ENCODE measurements around the gene TAF1A. TPM values are rescaled to one million over a fixed set of nuclear protein-coding genes. Genes with fewer than 3 reads are reported as not detected.
"Not testable (repeated sequence)": the region's sequence is repeated elsewhere in the genome, so short reads cannot be mapped to it uniquely, and the experiment has no call there.

Gene TAF1A
- polyA plus RNA-seq, 1 experiment = 7.3 TPM

- H3K27ac ChIP-seq (ENCODE audit: low read depth, low read length) = no peak overlapping the region
- no peak overlapping the region for H3K4me3 ChIP-seq (ENCODE audit: low read depth, low read length)
- DNase-seq (ENCODE audit: low read depth, low spot score) = peak; percentile 78
- ChIA-PET POLR2A (interaction anchor here (0.5 to 1.1 kb wide), 3 partner anchors 28 to 152 kb away, joined by 3 to 4 read pairs (median 3); no protein-coding TSS in a partner anchor), CTCF (interaction anchor here (0.9 to 1.2 kb wide), 2 partner anchors 18 to 152 kb away, joined by 4 to 5 read pairs; no protein-coding TSS in a partner anchor)
- H3K27me3 ChIP-seq (ENCODE audit: control insufficient read depth, insufficient read depth, low read length) = peaks cover 7% of the 10 kb centered on the region
- H3K9me3 ChIP-seq (ENCODE audit: control insufficient read depth, insufficient read depth, low read length) = no peaks in the 10 kb centered on the region
- TF ChIP-seq CTCF (IDR thresholded peaks at IDR 0.05; ENCODE audit: low read depth, low read length) = no peak
Measured at GRCh38 chr1:222616525-222616924, 26.8 kb upstream of the TAF1A start.

- Histone ChIP-seq H3K27me3 (ENCODE audit: control insufficient read depth, insufficient read depth, low read length) (peaks cover 7% of the 10 kb centered on the region), H3K4me3 (ENCODE audit: low read depth, low read length) (no peak overlapping the region), H3K9me3 (ENCODE audit: control insufficient read depth, insufficient read depth, low read length) (no peaks in the 10 kb centered on the region), H3K27ac (ENCODE audit: low read depth, low read length) (no peak overlapping the region)
- no peak for DNase-seq (ENCODE audit: low read depth, low spot score)
- ChIA-PET POLR2A (no interaction called here), CTCF (no interaction called here)
- TF ChIP-seq CTCF (IDR thresholded peaks at IDR 0.05; ENCODE audit: low read depth, low read length) = no peak
Measured at GRCh38 chr1:222613627-222614026, 23.9 kb upstream of the TAF1A start.

DNA sequence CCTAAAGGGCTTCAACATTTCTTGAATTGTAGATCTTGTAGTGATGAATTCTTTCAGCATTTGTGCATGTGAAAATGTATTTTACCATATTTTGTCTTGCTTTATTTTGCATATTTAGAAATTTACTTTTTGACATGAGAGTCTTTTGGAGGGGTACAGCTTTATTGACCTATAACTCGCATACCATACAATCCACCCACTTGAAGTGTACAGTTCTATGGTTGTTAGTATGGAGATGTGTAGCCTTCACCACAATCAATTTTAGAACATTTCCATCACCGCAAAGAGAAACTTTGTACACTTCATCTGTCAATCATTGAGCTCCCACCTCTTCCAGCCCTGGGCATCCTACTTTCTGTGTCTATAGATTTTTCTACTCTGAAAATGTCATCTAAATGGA is 21.0 kb upstream of the TAF1A start:
- ChIA-PET POLR2A (no interaction called here), CTCF (no interaction called here)
- no peak overlapping the region for H3K27ac ChIP-seq (ENCODE audit: low read depth, low read length)

GRCh38 chr1:222609111-222609510 is 19.4 kb upstream of the TAF1A start:
- DNase-seq (ENCODE audit: low read depth, low spot score); H3K9me3 ChIP-seq (ENCODE audit: control insufficient read depth, insufficient read depth, low read length); H3K4me3 ChIP-seq (ENCODE audit: low read depth, low read length); POLR2A ChIA-PET; CTCF ChIA-PET; H3K27ac ChIP-seq (ENCODE audit: low read depth, low read length); H3K27me3 ChIP-seq (ENCODE audit: control insufficient read depth, insufficient read depth, low read length): not testable (repeated sequence)

More for the DNA sequence above, 21.0 kb upstream of the TAF1A start:
- peaks cover 7% of the 10 kb centered on the region for H3K27me3 ChIP-seq (ENCODE audit: control insufficient read depth, insufficient read depth, low read length)
- no peaks in the 10 kb centered on the region for H3K9me3 ChIP-seq (ENCODE audit: control insufficient read depth, insufficient read depth, low read length)
- no peak overlapping the region for H3K4me3 ChIP-seq (ENCODE audit: low read depth, low read length)
- DNase-seq (ENCODE audit: low read depth, low spot score) = no peak
- no peak for TF ChIP-seq CTCF (IDR thresholded peaks at IDR 0.05; ENCODE audit: low read depth, low read length)

DNA sequence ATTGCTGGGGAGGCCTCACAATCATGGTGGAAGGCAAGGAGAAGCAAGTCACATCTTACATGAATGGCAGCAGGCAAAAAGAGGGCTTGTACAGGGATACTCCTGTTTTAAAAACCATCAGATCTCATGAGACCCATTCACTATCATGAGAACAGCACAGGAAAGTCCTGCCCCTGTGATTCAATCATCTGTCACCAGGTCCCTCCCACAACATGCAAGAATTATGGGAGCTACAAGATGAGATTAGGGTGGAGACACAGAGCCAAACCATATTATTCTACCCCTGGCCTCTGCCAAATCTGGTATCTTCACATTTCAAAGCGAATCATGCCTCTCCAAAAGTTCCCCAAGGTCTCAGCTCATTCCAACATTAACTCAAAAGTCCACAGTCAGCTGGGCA is 17.0 kb upstream of the TAF1A start:
- H3K9me3 ChIP-seq (ENCODE audit: control insufficient read depth, insufficient read depth, low read length) = no peaks in the 10 kb centered on the region

More for the DNA sequence above, 17.0 kb upstream of the TAF1A start:
- ChIA-PET POLR2A (no interaction called here), CTCF (no interaction called here)
- no peak for DNase-seq (ENCODE audit: low read depth, low spot score)
- Histone ChIP-seq H3K4me3 (ENCODE audit: low read depth, low read length) (no peak overlapping the region), H3K27me3 (ENCODE audit: control insufficient read depth, insufficient read depth, low read length) (no peaks in the 10 kb centered on the region), H3K27ac (ENCODE audit: low read depth, low read length) (no peak overlapping the region)
- no peak for TF ChIP-seq CTCF (IDR thresholded peaks at IDR 0.05; ENCODE audit: low read depth, low read length)

Data from AG04450 (cell line).